Keratinocyte (primary cell): ENCODE data around the gene KRTAP4-6. TPM values are rescaled to one million over a fixed set of nuclear protein-coding genes. Genes with fewer than 3 reads are reported as not detected.
"Not testable (repeated sequence)": the region's sequence is repeated elsewhere in the genome, so short reads cannot be mapped to it uniquely, and the experiment has no call there.

ENCODE experiments used
- DNase-seq: peaks from one replicate; pipeline ENCODE4 v3.0.0-alpha.2; 2011; ENCODE audit warnings: low read depth, missing footprints, low spot score
- FAIRE-seq: peaks from 2 replicates; lab custom pipeline; 2011; peaks lifted over from hg19 to GRCh38; lab: Jason Lieb, UNC
- H2AFZ ChIP-seq: 2 replicates; pipeline ENCODE4 v1.6.0; 2012; ENCODE audit warnings: low read length, control low read depth, inconsistent platforms; ENCODE audit not compliant: control insufficient read depth
- H3K27ac ChIP-seq: 2 replicates; pipeline ENCODE4 v1.5.1; 2011; ENCODE audit warnings: low read length; ENCODE audit not compliant: control insufficient read depth, insufficient read depth
- H3K27me3 ChIP-seq: 3 replicates; pipeline ENCODE4 v1.6.0; 2011; ENCODE audit warnings: low read length; ENCODE audit not compliant: control insufficient read depth, insufficient read depth; ENCODE audit errors: extremely low read depth
- H3K36me3 ChIP-seq, 2 experiments: 2 replicates in 1 of 2; 3 replicates in 1 of 2; pipeline ENCODE4 v1.5.1; 2011; ENCODE audit warnings: low read length in 2 of 2, mild to moderate bottlenecking in 1 of 2; ENCODE audit not compliant: control insufficient read depth in 2 of 2, insufficient read depth in 2 of 2; ENCODE audit errors: extremely low read depth in 1 of 2
- H3K4me1 ChIP-seq: 3 replicates; pipeline ENCODE4 v1.5.1; 2011; ENCODE audit warnings: low read length; ENCODE audit not compliant: control insufficient read depth, insufficient read depth; ENCODE audit errors: extremely low read depth
- H3K4me2 ChIP-seq: 3 replicates; pipeline ENCODE4 v1.6.0; 2011; ENCODE audit warnings: low read depth, low read length; ENCODE audit not compliant: control insufficient read depth, insufficient read depth; ENCODE audit errors: extremely low read depth
- H3K4me3 ChIP-seq, 3 experiments: fragments of 200-600 bp in 1 of 3; sonication (generic) in 1 of 3; 2 replicates in 2 of 3; 3 replicates in 1 of 3; pipeline ENCODE4 v1.5.1; 2011 to 2016; ENCODE audit warnings: low read length in 3 of 3, mild to moderate bottlenecking in 3 of 3, control low read depth in 2 of 3, inconsistent platforms in 1 of 3, low read depth in 1 of 3, mixed read lengths in 1 of 3, mixed run types in 1 of 3, moderate library complexity in 1 of 3; ENCODE audit not compliant: control insufficient read depth in 2 of 3, insufficient read depth in 2 of 3; ENCODE audit errors: extremely low read depth in 1 of 3
- H3K79me2 ChIP-seq: 2 replicates; pipeline ENCODE4 v1.6.0; 2012; ENCODE audit warnings: low read length; ENCODE audit not compliant: control insufficient read depth, insufficient read depth
- H3K9ac ChIP-seq: 3 replicates; pipeline ENCODE4 v1.6.0; 2011; ENCODE audit warnings: low read length; ENCODE audit not compliant: control insufficient read depth, insufficient read depth; ENCODE audit errors: extremely low read depth
- H3K9me1 ChIP-seq: 3 replicates; pipeline ENCODE4 v1.6.0; 2011; ENCODE audit warnings: low read length; ENCODE audit not compliant: control insufficient read depth, insufficient read depth; ENCODE audit errors: extremely low read depth
- H3K9me3 ChIP-seq: 2 replicates; pipeline ENCODE4 v1.5.1; 2012; ENCODE audit warnings: low read depth, low read length; ENCODE audit not compliant: control insufficient read depth
- H4K20me1 ChIP-seq: 3 replicates; pipeline ENCODE4 v1.6.0; 2011; ENCODE audit warnings: low read length; ENCODE audit not compliant: control insufficient read depth, insufficient read depth; ENCODE audit errors: extremely low read depth
- CTCF ChIP-seq, 3 experiments: IDR thresholded peaks in 1 of 3; conservative IDR thresholded peaks in 1 of 3; optimal IDR thresholded peaks in 1 of 3; 2 replicates in 2 of 3; 3 replicates in 1 of 3; pipeline versions ENCODE3 to v1.5.1; 2011; ENCODE audit warnings: low read length in 3 of 3, mild to moderate bottlenecking in 3 of 3, moderate library complexity in 2 of 3, control low read depth in 1 of 3, inconsistent platforms in 1 of 3; ENCODE audit not compliant: insufficient read depth in 2 of 3; ENCODE audit errors: extremely low read depth in 1 of 3
- EZH2 ChIP-seq: IDR thresholded peaks from one replicate; pipeline ENCODE4 v1.6.1; 2012; ENCODE audit warnings: inconsistent platforms, mild to moderate bottlenecking, low read length, moderate library complexity
- dilution Hi-C: fragments of 300-500 bp; cut with MboI; formaldehyde crosslinking; loops from one replicate; pipeline ENCODE4 v1.7.0; 2020; ENCODE audit warnings: low sequenced_read_pairs; ENCODE audit not compliant: extremely low pct_ligation_motif_present
- polyA plus RNA-seq, 5 experiments: library from polyadenylated mRNA; depleted of rRNA in 3 of 5; stranded (reverse) in 3 of 5; stranded (forward) in 1 of 5; unstranded in 1 of 5; fragments of >200 nt; gene quantifications; 1 replicate in 1 of 5; 2 replicates in 3 of 5; 3 replicates in 1 of 5; pipeline versions ENCODE4 v1.2.1 to v1.2.3, GENCODE V29; 2011 to 2012; ENCODE audit warnings: missing spikeins in 2 of 5, low read depth in 1 of 5, low replicate concordance in 1 of 5

KRTAP4-6 gene
- polyA plus RNA-seq, 1 donor (not counting 4 experiments of a cell fraction or from before 2014, with no cell fraction given): not detected

- no peaks in the 10 kb centered on the region for H3K9me1 ChIP-seq
- H3K36me3 ChIP-seq: no peaks in the 10 kb centered on the region
- FAIRE-seq (no peak), DNase-seq (no peak)
- H2AFZ ChIP-seq: no peak overlapping the region
- no peaks in the 10 kb centered on the region for H4K20me1 ChIP-seq
- dilution Hi-C loops: no loop called here
- no peak overlapping the region for H3K27ac ChIP-seq
- H3K4me1 ChIP-seq: no peaks in the 10 kb centered on the region
- H3K4me3 ChIP-seq: no peak overlapping the region
- no peaks in the 10 kb centered on the region for H3K9me3 ChIP-seq
- no peaks in the 10 kb centered on the region for H3K79me2 ChIP-seq
- H3K4me2 ChIP-seq: no peak overlapping the region
- TF ChIP-seq CTCF (optimal IDR thresholded peaks at IDR 0.05 in 1 of 3, IDR thresholded peaks at IDR 0.05 in 1 of 3, conservative IDR thresholded peaks at IDR 0.05 in 1 of 3; ENCODE audit: extremely low read depth in 1 of 3, insufficient read depth in 2 of 3, low read length in 3 of 3) (no peak), EZH2 (no peak)
- H3K9ac ChIP-seq: no peak overlapping the region
- no peaks in the 10 kb centered on the region for H3K27me3 ChIP-seq
Observed at GRCh38 chr17:41163828-41164227, 23.5 kb upstream of the KRTAP4-6 start.

- dilution Hi-C loops: no loop called here
- Histone ChIP-seq H3K27ac (no peak within 1 kb of the TSS), H3K27me3 (no peaks in the 10 kb centered on the region), H4K20me1 (no peaks in the 10 kb centered on the region), H3K9ac (no peak within 1 kb of the TSS), H2AFZ (no peak within 1 kb of the TSS), H3K9me1 (no peaks in the 10 kb centered on the region), H3K79me2 (no peaks in the 10 kb centered on the region), H3K4me3 (no peak within 1 kb of the TSS), H3K36me3 (no peaks in the 10 kb centered on the region), H3K4me1 (no peaks in the 10 kb centered on the region), H3K9me3 (no peaks in the 10 kb centered on the region), H3K4me2 (no peak within 1 kb of the TSS)
- TF ChIP-seq EZH2: no peak
- TF ChIP-seq CTCF (optimal IDR thresholded peaks at IDR 0.05 in 1 of 3, IDR thresholded peaks at IDR 0.05 in 1 of 3, conservative IDR thresholded peaks at IDR 0.05 in 1 of 3; ENCODE audit: extremely low read depth in 1 of 3, insufficient read depth in 2 of 3, low read length in 3 of 3): no peak
- no peak for DNase-seq
- FAIRE-seq: no peak
Observed at GRCh38 chr17:41160648-41161047, 20.3 kb upstream of the KRTAP4-6 start, which contains the start of gene KRTAP4-4. Gene KRTAP4-4 (minus strand): TSS chr17:41160748. CDS start chr17:41160691, 57 bp downstream.

- H3K79me2 ChIP-seq, H3K9ac ChIP-seq, DNase-seq, FAIRE-seq, dilution Hi-C loops, H3K4me3 ChIP-seq, H3K27me3 ChIP-seq, H2AFZ ChIP-seq, H3K9me1 ChIP-seq, H3K36me3 ChIP-seq, H3K27ac ChIP-seq, H3K9me3 ChIP-seq, H3K4me2 ChIP-seq, H4K20me1 ChIP-seq, H3K4me1 ChIP-seq: not testable (repeated sequence)
Observed at GRCh38 chr17:41160190-41160589, 19.8 kb upstream of the KRTAP4-6 start.
